T-helper 2 cell treated with Interferon-gamma antibody and Interleukin-4, amounts not matched to agents 5 μg/mL and 100 μg/mL, for 36 hours (primary cell): ENCODE data around the gene ZNF710.
A peak's percentile ranks its signal among the peaks of the same experiment; 100 is the strongest.

ENCODE experiments used
- DNase-seq: peaks from one replicate; pipeline ENCODE4 v3.0.0; 2021; ENCODE audit warnings: low spot score
- H3K27ac Mint-ChIP-seq: one replicate; pipeline ENCODE4 v1.8.0; 2021; ENCODE audit warnings: mild to moderate bottlenecking, mixed read lengths
- H3K27me3 Mint-ChIP-seq: one replicate; pipeline ENCODE4 v1.8.0; 2021; ENCODE audit warnings: low read depth, mixed read lengths
- H3K36me3 Mint-ChIP-seq: one replicate; pipeline ENCODE4 v1.8.0; 2021; ENCODE audit warnings: low read depth, mixed read lengths
- H3K4me1 Mint-ChIP-seq: one replicate; pipeline ENCODE4 v1.8.0; 2021; ENCODE audit warnings: low read depth, mixed read lengths
- H3K4me3 Mint-ChIP-seq: one replicate; pipeline ENCODE4 v1.8.0; 2022; ENCODE audit warnings: mild to moderate bottlenecking, moderate library complexity, mixed read lengths
- H3K9me3 Mint-ChIP-seq: one replicate; pipeline ENCODE4 v1.8.0; 2021; ENCODE audit warnings: mixed read lengths

Gene ZNF710

GRCh38 chr15:89980896-89981295 is 20.2 kb upstream of the ZNF710 start:
- Mint-ChIP-seq H3K36me3 (no peaks in the 10 kb centered on the region), H3K27ac (no peak overlapping the region), H3K4me1 (peaks cover 2% of the 10 kb centered on the region)

GRCh38 chr15:89982315-89983055 is 18.6 kb upstream of the ZNF710 start:
- no peaks in the 10 kb centered on the region for H3K36me3 Mint-ChIP-seq
- peaks cover 8% of the 10 kb centered on the region for H3K9me3 Mint-ChIP-seq
- no peak for DNase-seq
- no peaks in the 10 kb centered on the region for H3K4me1 Mint-ChIP-seq
- peaks cover 21% of the 10 kb centered on the region for H3K27me3 Mint-ChIP-seq
- H3K27ac Mint-ChIP-seq, result no peak overlapping the region
- no peak overlapping the region for H3K4me3 Mint-ChIP-seq

More at GRCh38 chr15:89980896-89981295, 20.2 kb upstream of the ZNF710 start:
- Mint-ChIP-seq H3K9me3 (peaks cover 8% of the 10 kb centered on the region), H3K27me3 (peaks cover 21% of the 10 kb centered on the region), H3K4me3 (no peak overlapping the region)
- DNase-seq, result no peak

- H3K4me1 Mint-ChIP-seq, result no peaks in the 10 kb centered on the region
- H3K9me3 Mint-ChIP-seq, result peaks cover 8% of the 10 kb centered on the region
- no peak overlapping the region for H3K4me3 Mint-ChIP-seq
- no peak for DNase-seq
- H3K27ac Mint-ChIP-seq, result no peak overlapping the region
- H3K36me3 Mint-ChIP-seq, result no peaks in the 10 kb centered on the region
- peaks cover 21% of the 10 kb centered on the region for H3K27me3 Mint-ChIP-seq
Measured at GRCh38 chr15:89984001-89984400, 17.1 kb upstream of the ZNF710 start.

- Mint-ChIP-seq H3K27me3 (peaks cover 21% of the 10 kb centered on the region), H3K9me3 (peaks cover 8% of the 10 kb centered on the region), H3K4me3 (no peak overlapping the region), H3K27ac (no peak overlapping the region), H3K4me1 (no peaks in the 10 kb centered on the region), H3K36me3 (no peaks in the 10 kb centered on the region)
- DNase-seq, result no peak
Measured at GRCh38 chr15:89984421-89985010, 16.6 kb upstream of the ZNF710 start.

- peaks cover 21% of the 10 kb centered on the region for H3K27me3 Mint-ChIP-seq
- H3K36me3 Mint-ChIP-seq, result no peaks in the 10 kb centered on the region
- no peaks in the 10 kb centered on the region for H3K4me1 Mint-ChIP-seq
- no peak overlapping the region for H3K27ac Mint-ChIP-seq
- DNase-seq, result no peak
- no peak overlapping the region for H3K4me3 Mint-ChIP-seq
- H3K9me3 Mint-ChIP-seq, result peaks cover 8% of the 10 kb centered on the region
Measured at GRCh38 chr15:89985111-89985510, 16.0 kb upstream of the ZNF710 start.

- Mint-ChIP-seq H3K27ac (no peak overlapping the region), H3K36me3 (no peaks in the 10 kb centered on the region), H3K27me3 (peaks cover 10% of the 10 kb centered on the region), H3K4me1 (peaks cover 3% of the 10 kb centered on the region), H3K9me3 (no peaks in the 10 kb centered on the region), H3K4me3 (no peak overlapping the region)
- no peak for DNase-seq
Measured at GRCh38 chr15:89991312-89991711, 9.8 kb upstream of the ZNF710 start.

- Mint-ChIP-seq H3K36me3 (no peaks in the 10 kb centered on the region), H3K27ac (no peak overlapping the region), H3K9me3 (no peaks in the 10 kb centered on the region), H3K27me3 (peaks cover 14% of the 10 kb centered on the region), H3K4me3 (no peak overlapping the region), H3K4me1 (peaks cover 3% of the 10 kb centered on the region)
- no peak for DNase-seq
Measured at GRCh38 chr15:89993349-89993748, 7.8 kb upstream of the ZNF710 start.

- H3K4me1 Mint-ChIP-seq, result peaks cover 15% of the 10 kb centered on the region
- no peak overlapping the region for H3K27ac Mint-ChIP-seq
- H3K27me3 Mint-ChIP-seq, result peaks cover 16% of the 10 kb centered on the region
- H3K36me3 Mint-ChIP-seq, result peaks cover 5% of the 10 kb centered on the region
- no peaks in the 10 kb centered on the region for H3K9me3 Mint-ChIP-seq
- no peak for DNase-seq
- no peak overlapping the region for H3K4me3 Mint-ChIP-seq
Measured at GRCh38 chr15:89997079-89997478, 4.0 kb upstream of the ZNF710 start.

GRCh38 chr15:89998141-89998661 is 2.9 kb upstream of the ZNF710 start:
- H3K36me3 Mint-ChIP-seq, result peaks cover 7% of the 10 kb centered on the region
- H3K27me3 Mint-ChIP-seq, result peaks cover 16% of the 10 kb centered on the region
- no peak overlapping the region for H3K4me3 Mint-ChIP-seq
- DNase-seq, result no peak
- no peak overlapping the region for H3K27ac Mint-ChIP-seq
- H3K9me3 Mint-ChIP-seq, result no peaks in the 10 kb centered on the region
- peaks cover 19% of the 10 kb centered on the region for H3K4me1 Mint-ChIP-seq

GRCh38 chr15:89998923-89999675 is 2.0 kb upstream of the ZNF710 start:
- no peak for DNase-seq
- peak overlapping the region; percentile 6 for H3K4me3 Mint-ChIP-seq
- H3K27ac Mint-ChIP-seq, result no peak overlapping the region
- peaks cover 24% of the 10 kb centered on the region for H3K4me1 Mint-ChIP-seq
- peaks cover 13% of the 10 kb centered on the region for H3K36me3 Mint-ChIP-seq
- H3K27me3 Mint-ChIP-seq, result peaks cover 14% of the 10 kb centered on the region
- H3K9me3 Mint-ChIP-seq, result no peaks in the 10 kb centered on the region

- Mint-ChIP-seq H3K4me1 (peaks cover 26% of the 10 kb centered on the region), H3K9me3 (no peaks in the 10 kb centered on the region), H3K36me3 (peaks cover 13% of the 10 kb centered on the region), H3K27me3 (peaks cover 13% of the 10 kb centered on the region), H3K27ac (no peak overlapping the region), H3K4me3 (no peak overlapping the region)
- no peak for DNase-seq
Measured at GRCh38 chr15:89999676-90000185, 1.4 kb upstream of the ZNF710 start.

GRCh38 chr15:90000186-90001001 is 730 bp upstream of the ZNF710 start:
- H3K36me3 Mint-ChIP-seq, result peaks cover 17% of the 10 kb centered on the region
- H3K27me3 Mint-ChIP-seq, result peaks cover 9% of the 10 kb centered on the region
- H3K9me3 Mint-ChIP-seq, result no peaks in the 10 kb centered on the region
- H3K4me1 Mint-ChIP-seq, result peaks cover 31% of the 10 kb centered on the region
- no peak for DNase-seq
- peak overlapping the region; percentile 96 for H3K27ac Mint-ChIP-seq
- peak overlapping the region; percentile 98 for H3K4me3 Mint-ChIP-seq

GRCh38 chr15:90001683-90002427 is 731 bp downstream of the ZNF710 start:
- Mint-ChIP-seq H3K36me3 (peaks cover 21% of the 10 kb centered on the region), H3K4me3 (peak overlapping the region; percentile 83), H3K9me3 (no peaks in the 10 kb centered on the region), H3K27ac (peak overlapping the region; percentile 93), H3K27me3 (peaks cover 2% of the 10 kb centered on the region), H3K4me1 (peaks cover 44% of the 10 kb centered on the region)
- peak; percentile 75 for DNase-seq
